Measurements from ENCODE around the gene TFB1M. TPM values are rescaled to one million over a fixed set of nuclear protein-coding genes. Genes with fewer than 3 reads are reported as not detected.

The TFB1M gene
- total and polyA plus RNA-seq, 4 donors = 9.7 to 27.9 (median 19.0) TPM

- no peak for ATAC-seq (ENCODE audit: insufficient read depth, low FRiP score)
- Histone ChIP-seq H3K9me3 (ENCODE audit: control insufficient read depth in 4 of 4, insufficient read depth in 3 of 4, low read length in 3 of 4) (no peaks in the 10 kb centered on the region), H3K4me1 (ENCODE audit: control insufficient read depth in 5 of 5, insufficient read depth in 5 of 5, low read length in 5 of 5) (peaks cover 0 to 4% (median 0%) of the 10 kb centered on the region in 5 donors), H3K27ac (ENCODE audit: low read depth in 1 of 2, low read length in 1 of 2) (no peak overlapping the region), H3K4me3 (no peak overlapping the region), H3K36me3 (ENCODE audit: control insufficient read depth in 4 of 4, insufficient read depth in 4 of 4, low read length in 4 of 4) (peaks cover 0 to 12% (median 5%) of the 10 kb centered on the region in 4 donors), H3K9ac (ENCODE audit: insufficient read depth in 1 of 2, low read length in 2 of 2) (no peak overlapping the region), H3K27me3 (ENCODE audit: control insufficient read depth in 3 of 3, insufficient read depth in 3 of 3, low read length in 2 of 3) (no peaks in the 10 kb centered on the region)
- no peak for DNase-seq
- 82 to 94% methylated on average over 2 of the region's 2 CpGs for WGBS, 2 donors
- TF ChIP-seq CTCF (IDR thresholded peaks at IDR 0.05; ENCODE audit: control extremely low read depth, extremely low read depth) = no peak
Observed at GRCh38 chr6:155301867-155302266, 12.4 kb downstream of the TFB1M start.

GRCh38 chr6:155297669-155298068, 16.6 kb downstream of the TFB1M start:
- H3K27ac ChIP-seq (ENCODE audit: low read depth in 1 of 2, low read length in 1 of 2) = no peak overlapping the region
- peaks cover 8 to 20% (median 10%) of the 10 kb centered on the region in 4 donors for H3K36me3 ChIP-seq (ENCODE audit: control insufficient read depth in 4 of 4, insufficient read depth in 4 of 4, low read length in 4 of 4)
- H3K9me3 ChIP-seq (ENCODE audit: control insufficient read depth in 4 of 4, insufficient read depth in 3 of 4, low read length in 3 of 4) = no peaks in the 10 kb centered on the region
- H3K27me3 ChIP-seq (ENCODE audit: control insufficient read depth in 3 of 3, insufficient read depth in 3 of 3, low read length in 2 of 3) = no peaks in the 10 kb centered on the region
- no peak overlapping the region for H3K4me3 ChIP-seq
- WGBS, 2 donors = 90 to 95% methylated on average over 3 of the region's 3 CpGs
- no peak for TF ChIP-seq CTCF (IDR thresholded peaks at IDR 0.05; ENCODE audit: control extremely low read depth, extremely low read depth)
- DNase-seq = no peak
- peaks cover 0 to 2% (median 0%) of the 10 kb centered on the region in 5 donors for H3K4me1 ChIP-seq (ENCODE audit: control insufficient read depth in 5 of 5, insufficient read depth in 5 of 5, low read length in 5 of 5)
- no peak for ATAC-seq (ENCODE audit: insufficient read depth, low FRiP score)
- no peak overlapping the region for H3K9ac ChIP-seq (ENCODE audit: insufficient read depth in 1 of 2, low read length in 2 of 2)

DNA sequence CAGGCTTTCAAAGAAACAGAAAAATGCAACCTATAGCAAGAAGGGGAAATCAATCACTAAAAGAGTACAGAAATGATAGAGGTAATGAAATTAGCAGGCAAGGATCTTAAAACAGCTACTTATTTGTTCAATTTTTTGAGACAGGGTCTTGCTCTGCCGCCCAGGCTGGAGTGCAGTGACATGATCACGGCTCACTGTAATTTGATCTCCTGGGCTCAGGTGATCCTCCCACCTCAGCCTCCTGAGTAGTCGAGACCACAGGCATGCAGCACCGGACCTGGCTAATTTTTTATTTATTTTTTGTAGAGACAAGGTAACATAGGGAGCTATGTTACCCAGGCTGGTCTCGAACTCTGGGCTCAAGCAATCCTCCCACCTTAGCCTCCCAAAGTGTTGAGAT, 21.6 kb downstream of the TFB1M start:
- DNase-seq = no peak
- Histone ChIP-seq H3K27ac (ENCODE audit: low read depth in 1 of 2, low read length in 1 of 2) (no peak overlapping the region), H3K9me3 (ENCODE audit: control insufficient read depth in 4 of 4, insufficient read depth in 3 of 4, low read length in 3 of 4) (no peaks in the 10 kb centered on the region), H3K27me3 (ENCODE audit: control insufficient read depth in 3 of 3, insufficient read depth in 3 of 3, low read length in 2 of 3) (no peaks in the 10 kb centered on the region), H3K9ac (ENCODE audit: insufficient read depth in 1 of 2, low read length in 2 of 2) (no peak overlapping the region), H3K4me1 (ENCODE audit: control insufficient read depth in 5 of 5, insufficient read depth in 5 of 5, low read length in 5 of 5) (peaks cover 0 to 2% (median 0%) of the 10 kb centered on the region in 5 donors), H3K4me3 (no peak overlapping the region), H3K36me3 (ENCODE audit: control insufficient read depth in 4 of 4, insufficient read depth in 4 of 4, low read length in 4 of 4) (peaks cover 8 to 26% (median 17%) of the 10 kb centered on the region in 4 donors)
- WGBS, 2 donors = 75 to 87% methylated on average over 5 of the region's 5 CpGs
- ATAC-seq (ENCODE audit: insufficient read depth, low FRiP score) = no peak
- TF ChIP-seq CTCF (IDR thresholded peaks at IDR 0.05; ENCODE audit: control extremely low read depth, extremely low read depth) = no peak

GRCh38 chr6:155291291-155291690, 23.0 kb downstream of the TFB1M start:
- Histone ChIP-seq H3K4me3 (no peak overlapping the region), H3K36me3 (ENCODE audit: control insufficient read depth in 4 of 4, insufficient read depth in 4 of 4, low read length in 4 of 4) (peaks cover 8 to 23% (median 11%) of the 10 kb centered on the region in 4 donors), H3K27me3 (ENCODE audit: control insufficient read depth in 3 of 3, insufficient read depth in 3 of 3, low read length in 2 of 3) (no peaks in the 10 kb centered on the region), H3K9ac (ENCODE audit: insufficient read depth in 1 of 2, low read length in 2 of 2) (no peak overlapping the region), H3K4me1 (ENCODE audit: control insufficient read depth in 5 of 5, insufficient read depth in 5 of 5, low read length in 5 of 5) (peaks cover 0 to 2% (median 0%) of the 10 kb centered on the region in 5 donors), H3K9me3 (ENCODE audit: control insufficient read depth in 4 of 4, insufficient read depth in 3 of 4, low read length in 3 of 4) (no peaks in the 10 kb centered on the region), H3K27ac (ENCODE audit: low read depth in 1 of 2, low read length in 1 of 2) (no peak overlapping the region)
- WGBS, 2 donors = 90 to 95% methylated on average over 3 of the region's 3 CpGs
- DNase-seq (no peak), ATAC-seq (ENCODE audit: insufficient read depth, low FRiP score) (no peak)
- no peak for TF ChIP-seq CTCF (IDR thresholded peaks at IDR 0.05; ENCODE audit: control extremely low read depth, extremely low read depth)

All from lung (tissue), 12 donors.